Adrenal gland (tissue), 12 donors: ENCODE data around the gene CCDC91. TPM values are rescaled to one million over a fixed set of nuclear protein-coding genes. Genes with fewer than 3 reads are reported as not detected.
A peak's percentile ranks its signal among the peaks of the same experiment; 100 is the strongest.

Experiments
- DNase-seq, 7 donors: peaks; one replicate each; pipeline ENCODE4 v3.0.0-alpha.2; 2019 to 2020
- H3K27ac ChIP-seq, 5 donors: fragments of 200-600 bp; sonication (generic) in 4 of 5; 1 replicate in 3 of 5; 2 replicates in 2 of 5; pipeline versions ENCODE4 v1.5.1 to v1.8.0; 2016 to 2020; ENCODE audit warnings: mild to moderate bottlenecking in 1 of 5
- H3K27me3 ChIP-seq: fragments of 200-600 bp; 2 replicates; pipeline ENCODE4 v1.8.0; 2021
- H3K36me3 ChIP-seq, 2 donors: fragments of 200-600 bp; replicated peaks in 1 of 2; 1 replicate in 1 of 2; 2 replicates in 1 of 2; pipeline versions ENCODE4 v1.5.1 to v1.8.0; 2018 to 2022
- H3K4me1 ChIP-seq, 2 donors: fragments of 200-600 bp; replicated peaks in 1 of 2; 1 replicate in 1 of 2; 2 replicates in 1 of 2; pipeline versions ENCODE4 v1.5.1 to v1.8.0; 2018 to 2021
- H3K4me3 ChIP-seq, 4 donors: fragments of 200-600 bp; sonication (generic) in 3 of 4; one replicate each; pipeline ENCODE4 v1.5.1; 2016 to 2018
- H3K9me3 ChIP-seq, 3 donors: fragments of 200-600 bp; sonication (generic) in 1 of 3; replicated peaks in 1 of 3; 1 replicate in 2 of 3; 2 replicates in 1 of 3; pipeline versions ENCODE4 v1.5.1 to v1.8.0; 2016 to 2021
- POLR2A ChIP-seq, 2 donors: fragments of 450-650 bp; IDR thresholded peaks; one replicate each; pipeline ENCODE4 v1.6.1; 2017; ENCODE audit warnings: antibody characterized with exemption in 2 of 2, mild to moderate bottlenecking in 2 of 2, moderate library complexity in 1 of 2
- WGBS, 4 donors: extraction: QIAGEN DNeasy Blood & Tissue Kit in 2 of 4; methylation state at CpG; one replicate each; pipeline versions ENCODE4 v1.1.5 to v1.1.7; 2013 to 2017; 5-methylcytosine and 5-hydroxymethylcytosine counted together
- intact Hi-C, 2 donors: fragments of 100-400 bp; cut with DNase I; formaldehyde crosslinking; loops; one replicate each; pipeline versions ENCODE4 v1.14.1 to v1.15.0; 2022 to 2023
- polyA plus RNA-seq, 3 donors: library from polyadenylated mRNA; stranded (reverse); fragments of 200-250 nt in 2 of 3; fragments of 350-450 nt in 1 of 3; fragmentation: Illumina TruSeq in 1 of 3; extraction: RNeasy Lipid Tissue Mini Kit (QIAGEN cat#74804) in 1 of 3; gene quantifications; one replicate each; pipeline ENCODE4 v1.2.3, GENCODE V29; 2013 to 2014
- total RNA-seq, 9 donors: library from RNA; depleted of rRNA in 4 of 9; stranded (reverse); fragments of >200 nt in 4 of 9; fragments of 120-200 nt in 1 of 9; fragmentation: NEBNext Ultra II Directional in 1 of 9; extraction: Animal tissue kit (Norgen Biotek cat#: 25700) in 1 of 9; gene quantifications; one replicate each; pipeline versions ENCODE4 v1.1.0 to v1.2.4, GENCODE V29; 2013 to 2023
- TF ChIP-seq, protein P1 (sequence below), 6 experiments: fragments of 450-650 bp in 4 of 6; fragments of 200-600 bp in 2 of 6; sonication (generic) in 1 of 6; IDR thresholded peaks; 1 replicate in 5 of 6; 2 replicates in 1 of 6; pipeline versions ENCODE4 v1.5.1 to v1.8.0; 2016 to 2021; ENCODE audit warnings: antibody characterized with exemption in 6 of 6, mild to moderate bottlenecking in 2 of 6, moderate library complexity in 1 of 6
- donor health status: healthy with polysubstance abuse.
- donor health status: Bipolar disorder and iron deficiency.
- donor health status: DM: yes; HTN: yes; CAD: no.
- donor health status: DM: no; HTN: no; CAD: no.
- donor health status: DM: no; HTN: no; CAD: no.
- donor health status: DM: yes; HTN: yes; CAD: no.

CCDC91 gene
- total and polyA plus RNA-seq, 12 donors: 9.1 to 56.7 (median 33.1) TPM

DNA sequence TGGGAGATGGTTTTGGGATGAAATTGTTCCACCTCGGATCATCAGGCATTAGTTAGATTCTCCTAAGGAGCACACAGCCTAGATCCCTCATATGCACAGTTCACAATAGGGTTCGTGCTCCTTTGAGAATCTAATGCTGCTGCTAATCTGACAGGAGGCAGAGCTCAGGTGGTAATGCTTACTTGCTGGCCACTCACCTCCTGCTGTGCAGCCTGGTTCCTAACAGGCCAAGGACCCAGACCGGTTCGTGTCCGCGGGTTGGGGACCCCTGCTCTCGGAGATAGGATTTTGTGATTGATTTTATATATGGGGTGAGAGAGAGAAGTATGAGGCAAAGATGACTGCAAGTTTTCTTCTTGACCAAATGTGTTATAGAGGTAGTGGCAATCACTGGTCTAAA is 57.5 kb downstream of the CCDC91 start:
- DNase-seq: no peak
- peaks cover 0 to 20% of the 10 kb centered on the region in 2 donors for H3K4me1 ChIP-seq
- H3K27ac ChIP-seq: no peak overlapping the region
- TF ChIP-seq, protein P1, sequence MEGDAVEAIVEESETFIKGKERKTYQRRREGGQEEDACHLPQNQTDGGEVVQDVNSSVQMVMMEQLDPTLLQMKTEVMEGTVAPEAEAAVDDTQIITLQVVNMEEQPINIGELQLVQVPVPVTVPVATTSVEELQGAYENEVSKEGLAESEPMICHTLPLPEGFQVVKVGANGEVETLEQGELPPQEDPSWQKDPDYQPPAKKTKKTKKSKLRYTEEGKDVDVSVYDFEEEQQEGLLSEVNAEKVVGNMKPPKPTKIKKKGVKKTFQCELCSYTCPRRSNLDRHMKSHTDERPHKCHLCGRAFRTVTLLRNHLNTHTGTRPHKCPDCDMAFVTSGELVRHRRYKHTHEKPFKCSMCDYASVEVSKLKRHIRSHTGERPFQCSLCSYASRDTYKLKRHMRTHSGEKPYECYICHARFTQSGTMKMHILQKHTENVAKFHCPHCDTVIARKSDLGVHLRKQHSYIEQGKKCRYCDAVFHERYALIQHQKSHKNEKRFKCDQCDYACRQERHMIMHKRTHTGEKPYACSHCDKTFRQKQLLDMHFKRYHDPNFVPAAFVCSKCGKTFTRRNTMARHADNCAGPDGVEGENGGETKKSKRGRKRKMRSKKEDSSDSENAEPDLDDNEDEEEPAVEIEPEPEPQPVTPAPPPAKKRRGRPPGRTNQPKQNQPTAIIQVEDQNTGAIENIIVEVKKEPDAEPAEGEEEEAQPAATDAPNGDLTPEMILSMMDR (IDR thresholded peaks at IDR 0.05): no peak
- TF ChIP-seq POLR2A (IDR thresholded peaks at IDR 0.05): no peak
- no peak overlapping the region for H3K4me3 ChIP-seq
- no peaks in the 10 kb centered on the region for H3K36me3 ChIP-seq
- H3K27me3 ChIP-seq: no peaks in the 10 kb centered on the region
- intact Hi-C loops: no loop called here
- WGBS, 4 donors: 83 to 90% (median 87%) methylated on average over 7 of the region's 7 CpGs
- no peaks in the 10 kb centered on the region for H3K9me3 ChIP-seq

DNA sequence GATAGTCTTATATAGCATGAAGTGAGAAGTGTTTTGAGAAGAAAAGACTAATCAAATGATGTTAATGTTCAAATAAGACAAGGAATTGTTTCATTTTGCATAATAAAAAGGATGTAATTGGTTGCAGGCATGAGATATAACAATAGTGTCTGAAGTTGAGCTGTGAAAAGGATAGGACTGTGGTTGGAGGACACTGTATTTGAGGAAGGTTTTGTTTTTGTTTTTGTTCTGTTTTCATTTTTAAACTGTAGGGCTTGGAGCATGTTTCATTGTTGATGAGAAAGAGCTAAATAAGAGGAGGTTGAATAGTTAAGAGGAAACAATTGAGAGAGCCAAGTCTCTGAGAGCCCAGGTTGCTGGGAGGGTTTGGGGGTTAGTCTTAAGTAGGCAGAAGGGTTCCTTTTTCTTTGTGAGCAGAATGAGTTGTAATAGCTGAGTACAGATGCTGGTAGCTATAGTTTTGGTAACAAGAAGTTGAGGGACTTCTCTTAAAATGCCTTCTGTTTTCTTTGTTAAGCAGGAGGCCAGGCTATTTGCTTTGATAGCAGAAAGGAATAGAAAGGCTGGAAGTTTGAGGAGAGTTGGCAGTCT is 58.4 kb downstream of the CCDC91 start:
- no peak for DNase-seq
- intact Hi-C loops: no loop called here
- Histone ChIP-seq H3K27ac (peak overlapping the region in 1 of 5 donors; percentile 15), H3K4me1 (peaks cover 0 to 20% of the 10 kb centered on the region in 2 donors), H3K4me3 (no peak overlapping the region), H3K27me3 (no peaks in the 10 kb centered on the region), H3K36me3 (no peaks in the 10 kb centered on the region), H3K9me3 (no peaks in the 10 kb centered on the region)
- TF ChIP-seq, protein P1 (IDR thresholded peaks at IDR 0.05): no peak
- no peak for TF ChIP-seq POLR2A (IDR thresholded peaks at IDR 0.05)

GRCh38 chr12:28253161-28253641 is 62.9 kb downstream of the CCDC91 start:
- H3K4me1 ChIP-seq: peaks cover 0 to 25% of the 10 kb centered on the region in 2 donors
- H3K4me3 ChIP-seq: no peak overlapping the region
- DNase-seq: no peak
- H3K27ac ChIP-seq: no peak overlapping the region
- H3K27me3 ChIP-seq: no peaks in the 10 kb centered on the region
- intact Hi-C loops: no loop called here
- no peaks in the 10 kb centered on the region for H3K9me3 ChIP-seq
- no peak for TF ChIP-seq POLR2A (IDR thresholded peaks at IDR 0.05)
- TF ChIP-seq, protein P1 (IDR thresholded peaks at IDR 0.05): no peak
- H3K36me3 ChIP-seq: no peaks in the 10 kb centered on the region
- 69 to 87% (median 81%) methylated on average over 3 of the region's 3 CpGs for WGBS, 4 donors

GRCh38 chr12:28257411-28257810 is 67.2 kb downstream of the CCDC91 start:
- Histone ChIP-seq H3K27me3 (no peaks in the 10 kb centered on the region), H3K36me3 (no peaks in the 10 kb centered on the region), H3K9me3 (no peaks in the 10 kb centered on the region), H3K4me1 (peaks cover 0 to 5% of the 10 kb centered on the region in 2 donors), H3K27ac (no peak overlapping the region), H3K4me3 (no peak overlapping the region)
- DNase-seq: no peak
- intact Hi-C loops: no loop called here
- no peak for TF ChIP-seq POLR2A (IDR thresholded peaks at IDR 0.05)
- TF ChIP-seq, protein P1 (IDR thresholded peaks at IDR 0.05): no peak
